K562 (cell line): ENCODE results near the gene LLPH. TPM values are rescaled to one million over a fixed set of nuclear protein-coding genes. Genes with fewer than 3 reads are reported as not detected.

Experiments used
- ATAC-seq: fragments of 200-7000 bp; cut with Tn5 transposase; 3 replicates; pipeline ENCODE4 v1.9.1; 2020; ENCODE audit warnings: moderate library complexity
- BruUV-seq: library from RNA; stranded (reverse); fragments of 400-500 nt; replicated peaks from 2 replicates; lab custom pipeline; 2021; lab: Mats Ljungman, UMichigan
- CTCF ChIA-PET: fragments of 300-600 bp; formaldehyde crosslinking; extraction: SDS; loops from one replicate; lab custom pipeline; 2021; ENCODE audit warnings: low intra/inter-chr PET ratio; lab: Yijun Ruan, JAX
- POLR2A ChIA-PET: fragments of 300-600, 350-650 bp; sonication (Branson Sonifier 250); formaldehyde crosslinking; extraction: SDS; loops from one replicate; lab custom pipeline; 2021; ENCODE audit warnings: antibody characterized with exemption, inconsistent platforms; lab: Yijun Ruan, JAX
- DNase-seq, 4 experiments: peaks; one replicate each; pipeline versions ENCODE4 v3.0.0 to v3.0.0-alpha.2; 2011 to 2018; ENCODE audit warnings: low spot score in 3 of 4, mixed read lengths in 3 of 4; ENCODE audit errors: extremely low read depth in 1 of 4
- FAIRE-seq: peaks from 2 replicates; lab custom pipeline; 2011; peaks lifted over from hg19 to GRCh38; lab: Jason Lieb, UNC
- H2AFZ ChIP-seq: 2 replicates; pipeline ENCODE4 v1.6.0; 2011; ENCODE audit warnings: low read depth, low read length, control low read depth, inconsistent platforms
- H3K27ac ChIP-seq: fragments of 200-600 bp; 3 replicates; pipeline ENCODE4 v1.8.0; 2011; ENCODE audit warnings: low read depth, mild to moderate bottlenecking, control low read depth, inconsistent platforms, low read length, moderate library complexity, mixed read lengths; ENCODE audit errors: extremely low read depth
- H3K27me3 ChIP-seq, 2 experiments: fragments of 300-600 bp in 1 of 2; 2 replicates in 1 of 2; 3 replicates in 1 of 2; pipeline versions ENCODE4 v1.6.0 to v1.8.0; 2011; ENCODE audit warnings: inconsistent platforms in 2 of 2, low read length in 2 of 2, mild to moderate bottlenecking in 1 of 2, mixed read lengths in 1 of 2, moderate library complexity in 1 of 2; ENCODE audit not compliant: control insufficient read depth in 2 of 2, insufficient read depth in 2 of 2
- H3K36me3 ChIP-seq: fragments of 300-600 bp; 3 replicates; pipeline ENCODE4 v1.8.0; 2011; ENCODE audit warnings: mild to moderate bottlenecking, low read length, inconsistent platforms; ENCODE audit not compliant: control insufficient read depth, insufficient read depth
- H3K4me1 ChIP-seq, 2 experiments: fragments of 200-600 bp in 1 of 2; replicated peaks in 1 of 2; 2 replicates in 1 of 2; 3 replicates in 1 of 2; pipeline versions ENCODE4 v1.5.1 to v1.8.0; 2011; ENCODE audit warnings: inconsistent platforms in 2 of 2, low read length in 2 of 2, mild to moderate bottlenecking in 1 of 2, mixed read lengths in 1 of 2, moderate library complexity in 1 of 2; ENCODE audit not compliant: control insufficient read depth in 2 of 2, insufficient read depth in 2 of 2
- H3K4me2 ChIP-seq: 2 replicates; pipeline ENCODE4 v1.6.1; 2011; ENCODE audit warnings: low read length, control low read depth, inconsistent platforms, mixed read lengths; ENCODE audit not compliant: insufficient read depth
- H3K4me3 ChIP-seq: fragments of 200-600 bp; sonication (generic), shearing (Covaris generic); 2 replicates; pipeline ENCODE4 v1.5.1; 2016; ENCODE audit warnings: control low read depth, inconsistent platforms
- H3K79me2 ChIP-seq: fragments of 200-600 bp; 3 replicates; pipeline ENCODE4 v1.8.0; 2011; ENCODE audit warnings: low read length, inconsistent platforms; ENCODE audit not compliant: control insufficient read depth, insufficient read depth
- H3K9ac ChIP-seq, 2 experiments: 2 replicates each; pipeline versions ENCODE4 v1.6.0 to v1.6.1; 2011; ENCODE audit warnings: low read depth in 2 of 2, low read length in 2 of 2, control low read depth in 1 of 2, inconsistent platforms in 1 of 2, mild to moderate bottlenecking in 1 of 2, mixed read lengths in 1 of 2; ENCODE audit not compliant: insufficient read depth in 1 of 2
- H3K9me1 ChIP-seq: one replicate; pipeline ENCODE4 v1.6.0; 2011; ENCODE audit warnings: inconsistent platforms, mild to moderate bottlenecking, low read length, moderate library complexity; ENCODE audit not compliant: control insufficient read depth, insufficient read depth
- H3K9me3 ChIP-seq: replicated peaks from 2 replicates; pipeline ENCODE4 v1.5.1; 2011; ENCODE audit warnings: low read depth, low read length, inconsistent platforms; ENCODE audit not compliant: control insufficient read depth, insufficient read depth
- H4K20me1 ChIP-seq: replicated peaks from 2 replicates; pipeline ENCODE4 v1.6.1; 2011; ENCODE audit warnings: low read length, inconsistent platforms, mixed read lengths; ENCODE audit not compliant: control insufficient read depth, insufficient read depth
- BRF1 ChIP-seq: IDR thresholded peaks from 3 replicates; pipeline ENCODE4 v1.6.1; 2011; ENCODE audit warnings: borderline replicate concordance, mild to moderate bottlenecking; ENCODE audit not compliant: insufficient read length; ENCODE audit errors: extremely low read depth
- HCFC1 ChIP-seq: IDR thresholded peaks from 2 replicates; pipeline ENCODE4 v1.6.1; 2012; ENCODE audit warnings: low read depth, low read length, improper control_type of control experiment
- NR4A1 ChIP-seq, 2 experiments: fragments of 250-450 bp in 1 of 2; fragments of 450-650 bp in 1 of 2; sonication (Bioruptor Pico) in 1 of 2; IDR thresholded peaks; 2 replicates each; pipeline versions ENCODE4 v1.4.0 to v1.6.1; 2016 to 2020; ENCODE audit warnings: mild to moderate bottlenecking in 2 of 2, missing compliant biosample characterization in 1 of 2, missing genetic modification characterization in 1 of 2, moderate library complexity in 1 of 2
- PML ChIP-seq: IDR thresholded peaks from 2 replicates; pipeline ENCODE4 v1.6.1; 2012; ENCODE audit warnings: low read length, inconsistent platforms
- SMARCB1 ChIP-seq: IDR thresholded peaks from 2 replicates; pipeline ENCODE4 v1.6.1; 2011; ENCODE audit warnings: improper control_type of control experiment, low read depth; ENCODE audit not compliant: insufficient read length
- ZNF217 ChIP-seq: sonication (generic); formaldehyde crosslinking; IDR thresholded peaks from 2 replicates; pipeline ENCODE4 v1.8.0; 2022; ENCODE audit warnings: mild to moderate bottlenecking, missing genetic modification reagents
- ZNF23 ChIP-seq: fragments of 250-450 bp; sonication (Bioruptor Pico); IDR thresholded peaks from 2 replicates; pipeline ENCODE4 v1.4.0; 2020; ENCODE audit warnings: mild to moderate bottlenecking
- ZNF274 ChIP-seq: IDR thresholded peaks from 2 replicates; pipeline ENCODE4 v1.6.1; 2011; ENCODE audit warnings: low read depth, mild to moderate bottlenecking, low read length, moderate library complexity, borderline replicate concordance
- ZNF780A ChIP-seq: fragments of 250-450 bp; sonication (Bioruptor Pico); IDR thresholded peaks from 2 replicates; pipeline ENCODE4 v1.5.0; 2021; ENCODE audit warnings: mild to moderate bottlenecking
- ZZZ3 ChIP-seq: fragments of 450-650 bp; IDR thresholded peaks from 2 replicates; pipeline ENCODE4 v1.6.1; 2016; ENCODE audit warnings: antibody characterized with exemption, mild to moderate bottlenecking, moderate library complexity
- WGBS: fragments of 100-300 bp; shearing (Covaris generic); methylation state at CpG from one replicate; pipeline ENCODE4 v1.1.6; 2016; ENCODE audit warnings: low coverage, mixed read lengths; ENCODE audit not compliant: insufficient coverage; ENCODE audit errors: missing lambda C conversion rate; 5-methylcytosine and 5-hydroxymethylcytosine counted together
- in situ Hi-C: fragments of 300-500 bp; cut with MboI; formaldehyde crosslinking; loops from 4 replicates; pipeline ENCODE4 v1.15.0; 2018; ENCODE audit warnings: inconsistent platforms, mixed read lengths
- intact Hi-C: fragments of 100-400 bp; cut with micrococcal nuclease; formaldehyde crosslinking; loops from 2 replicates; pipeline ENCODE4 v1.14.2; 2022
- polyA plus RNA-seq, 8 experiments: library from polyadenylated mRNA; depleted of rRNA in 4 of 8; stranded (reverse) in 5 of 8; unstranded in 3 of 8; fragments of >200 nt; fragmentation: Nextera tagmentation in 2 of 8; fragmentation: Illumina TruSeq in 1 of 8; extraction: Ambion mirVana in 2 of 8; extraction: Trizol in 1 of 8; gene quantifications; 2 replicates each; pipeline versions ENCODE4 v1.2.1 to v1.2.3, GENCODE V29; 2011 to 2014; ENCODE audit warnings: inconsistent platforms in 1 of 8, missing spikeins in 1 of 8
- total RNA-seq, 7 experiments: library from RNA; depleted of rRNA in 6 of 7; stranded (reverse); fragments of >200 nt in 6 of 7; fragmentation: Illumina TruSeq in 2 of 7; extraction: Trizol in 2 of 7; gene quantifications; 2 replicates each; pipeline versions ENCODE4 v1.2.1 to v1.2.3, GENCODE V29; 2011 to 2021; ENCODE audit warnings: low replicate concordance in 1 of 7
- TF ChIP-seq, protein P1 (sequence below): fragments of 250-450 bp; sonication (Bioruptor Pico); IDR thresholded peaks from 2 replicates; pipeline ENCODE4 v1.9.0; 2021; ENCODE audit warnings: mild to moderate bottlenecking, inconsistent platforms
- TF ChIP-seq, protein P2 (sequence below): IDR thresholded peaks from 2 replicates; pipeline ENCODE4 v1.6.1; 2014; ENCODE audit warnings: antibody characterized with exemption

The LLPH gene
- total and polyA plus RNA-seq, 9 of the 15 experiments (the other 6 are each of a cell fraction or from before 2014, with no cell fraction given) = 19.1 to 87.3 (median 59.6) TPM

DNA sequence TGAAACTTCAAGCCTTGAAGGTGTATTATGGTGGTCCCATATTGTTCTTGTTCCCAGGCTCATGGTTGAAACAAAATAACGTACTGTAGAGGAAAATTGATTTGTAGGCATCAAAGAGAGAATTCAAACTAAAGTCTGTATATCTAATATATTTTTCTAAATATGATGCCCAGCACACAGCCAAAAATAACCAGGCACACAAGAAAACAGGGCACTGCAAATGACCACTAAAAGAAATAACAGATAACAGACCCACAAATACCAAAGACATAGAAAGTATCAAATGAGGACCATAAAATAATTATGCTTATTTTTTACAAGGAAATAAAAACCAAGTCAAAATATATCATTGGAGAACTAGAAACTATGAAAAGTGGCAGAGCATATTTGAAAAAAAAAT is 46.8 kb downstream of the LLPH start:
- FAIRE-seq = no peak
- TF ChIP-seq PML (no peak), HCFC1 (no peak), SMARCB1 (no peak)
- ChIA-PET CTCF (no interaction called here), POLR2A (interaction anchor here (0.9 kb wide), 1 partner anchor 226 kb away, joined by 3 read pairs; no protein-coding TSS in a partner anchor)
- no peak for ATAC-seq
- no peaks in the 10 kb centered on the region for H3K9me1 ChIP-seq
- H3K27ac ChIP-seq = no peak overlapping the region
- WGBS = 0% methylated on average over 1 of the region's 1 CpG
- no peak overlapping the region for H3K9ac ChIP-seq
- H3K79me2 ChIP-seq = no peaks in the 10 kb centered on the region
- H3K4me3 ChIP-seq = no peak overlapping the region
- H3K4me2 ChIP-seq = no peak overlapping the region
- H3K36me3 ChIP-seq = no peaks in the 10 kb centered on the region
- H2AFZ ChIP-seq = no peak overlapping the region
- DNase-seq = no peak
- no TSS peak for BruUV-seq
- 0 out of 5 replicates have a peak, but pooled peaks cover 0 to 8% of the 10 kb centered on the region in 2 experiments for H3K27me3 ChIP-seq
- in situ Hi-C loops = loop anchor here (10.0 kb wide), 2 partner anchors 779 to 1189 kb away; no protein-coding TSS in a partner anchor
- H3K4me1 ChIP-seq = no peaks in the 10 kb centered on the region
- intact Hi-C loops = loop anchor here (10.0 kb wide), 1 partner anchor 1189 kb away; no protein-coding TSS in a partner anchor
- H4K20me1 ChIP-seq = no peaks in the 10 kb centered on the region
- H3K9me3 ChIP-seq = no peaks in the 10 kb centered on the region

DNA sequence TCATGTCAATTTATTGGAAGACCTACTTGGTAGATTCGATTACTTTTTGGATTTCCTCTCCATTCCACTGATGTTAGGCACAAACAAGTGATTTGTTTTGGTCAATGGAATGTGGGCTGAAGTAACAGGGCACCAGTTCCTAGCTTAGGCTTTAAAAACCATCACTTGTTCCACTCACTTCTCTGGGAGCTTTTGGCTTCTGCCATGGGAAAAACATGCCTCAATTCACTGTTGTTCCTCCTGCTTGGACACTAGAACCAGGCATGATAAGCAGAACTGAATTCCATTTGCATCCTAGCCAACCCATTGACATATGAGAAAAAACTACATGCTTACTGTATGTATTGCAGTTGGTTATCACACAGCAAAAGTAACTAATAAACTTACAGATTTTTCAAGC is 47.8 kb downstream of the LLPH start:
- Histone ChIP-seq H4K20me1 (no peaks in the 10 kb centered on the region), H3K4me2 (no peak overlapping the region), H3K27me3 (no peaks in the 10 kb centered on the region), H3K9me3 (no peaks in the 10 kb centered on the region), H3K4me3 (no peak overlapping the region), H3K36me3 (no peaks in the 10 kb centered on the region), H2AFZ (no peak overlapping the region), H3K79me2 (no peaks in the 10 kb centered on the region), H3K9me1 (no peaks in the 10 kb centered on the region), H3K9ac (no peak overlapping the region), H3K27ac (no peak overlapping the region), H3K4me1 (no peaks in the 10 kb centered on the region)
- in situ Hi-C loops = loop anchor here (10.0 kb wide), 2 partner anchors 778 to 1188 kb away; no protein-coding TSS in a partner anchor
- ChIA-PET POLR2A (no interaction called here), CTCF (no interaction called here)
- BruUV-seq = no TSS peak
- WGBS = 0% methylated on average over 1 of the region's 1 CpG
- no peak for DNase-seq
- intact Hi-C loops = loop anchor here (10.0 kb wide), 1 partner anchor 1188 kb away; no protein-coding TSS in a partner anchor
- no peak for FAIRE-seq
- no peak for ATAC-seq
- TF ChIP-seq, protein P1, sequence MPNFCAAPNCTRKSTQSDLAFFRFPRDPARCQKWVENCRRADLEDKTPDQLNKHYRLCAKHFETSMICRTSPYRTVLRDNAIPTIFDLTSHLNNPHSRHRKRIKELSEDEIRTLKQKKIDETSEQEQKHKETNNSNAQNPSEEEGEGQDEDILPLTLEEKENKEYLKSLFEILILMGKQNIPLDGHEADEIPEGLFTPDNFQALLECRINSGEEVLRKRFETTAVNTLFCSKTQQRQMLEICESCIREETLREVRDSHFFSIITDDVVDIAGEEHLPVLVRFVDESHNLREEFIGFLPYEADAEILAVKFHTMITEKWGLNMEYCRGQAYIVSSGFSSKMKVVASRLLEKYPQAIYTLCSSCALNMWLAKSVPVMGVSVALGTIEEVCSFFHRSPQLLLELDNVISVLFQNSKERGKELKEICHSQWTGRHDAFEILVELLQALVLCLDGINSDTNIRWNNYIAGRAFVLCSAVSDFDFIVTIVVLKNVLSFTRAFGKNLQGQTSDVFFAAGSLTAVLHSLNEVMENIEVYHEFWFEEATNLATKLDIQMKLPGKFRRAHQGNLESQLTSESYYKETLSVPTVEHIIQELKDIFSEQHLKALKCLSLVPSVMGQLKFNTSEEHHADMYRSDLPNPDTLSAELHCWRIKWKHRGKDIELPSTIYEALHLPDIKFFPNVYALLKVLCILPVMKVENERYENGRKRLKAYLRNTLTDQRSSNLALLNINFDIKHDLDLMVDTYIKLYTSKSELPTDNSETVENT (CRISPR knock-in tag) = no peak
- TF ChIP-seq BRF1 (no peak), ZNF23 (no peak), ZNF274 (no peak), ZNF780A (CRISPR knock-in tag) (no peak), ZNF217 (no peak), NR4A1 (CRISPR knock-in tag; IDR thresholded peaks at IDR 0.05) (no peak), NR4A1 (tag; IDR thresholded peaks at IDR 0.05) (no peak), ZZZ3 (no peak)
- TF ChIP-seq, protein P2, sequence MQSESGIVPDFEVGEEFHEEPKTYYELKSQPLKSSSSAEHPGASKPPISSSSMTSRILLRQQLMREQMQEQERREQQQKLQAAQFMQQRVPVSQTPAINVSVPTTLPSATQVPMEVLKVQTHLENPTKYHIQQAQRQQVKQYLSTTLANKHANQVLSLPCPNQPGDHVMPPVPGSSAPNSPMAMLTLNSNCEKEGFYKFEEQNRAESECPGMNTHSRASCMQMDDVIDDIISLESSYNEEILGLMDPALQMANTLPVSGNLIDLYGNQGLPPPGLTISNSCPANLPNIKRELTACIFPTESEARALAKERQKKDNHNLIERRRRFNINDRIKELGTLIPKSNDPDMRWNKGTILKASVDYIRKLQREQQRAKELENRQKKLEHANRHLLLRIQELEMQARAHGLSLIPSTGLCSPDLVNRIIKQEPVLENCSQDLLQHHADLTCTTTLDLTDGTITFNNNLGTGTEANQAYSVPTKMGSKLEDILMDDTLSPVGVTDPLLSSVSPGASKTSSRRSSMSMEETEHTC = no peak
